Measurements from ENCODE around the gene KIAA0513. TPM values are rescaled to one million over a fixed set of nuclear protein-coding genes. Genes with fewer than 3 reads are reported as not detected.
A peak's percentile ranks its signal among the peaks of the same experiment; 100 is the strongest.

Gene KIAA0513
- total and polyA plus RNA-seq, 2 of the 13 experiments (the other 11 are each of a cell fraction or from before 2014, with no cell fraction given): 1.8 TPM

DNA sequence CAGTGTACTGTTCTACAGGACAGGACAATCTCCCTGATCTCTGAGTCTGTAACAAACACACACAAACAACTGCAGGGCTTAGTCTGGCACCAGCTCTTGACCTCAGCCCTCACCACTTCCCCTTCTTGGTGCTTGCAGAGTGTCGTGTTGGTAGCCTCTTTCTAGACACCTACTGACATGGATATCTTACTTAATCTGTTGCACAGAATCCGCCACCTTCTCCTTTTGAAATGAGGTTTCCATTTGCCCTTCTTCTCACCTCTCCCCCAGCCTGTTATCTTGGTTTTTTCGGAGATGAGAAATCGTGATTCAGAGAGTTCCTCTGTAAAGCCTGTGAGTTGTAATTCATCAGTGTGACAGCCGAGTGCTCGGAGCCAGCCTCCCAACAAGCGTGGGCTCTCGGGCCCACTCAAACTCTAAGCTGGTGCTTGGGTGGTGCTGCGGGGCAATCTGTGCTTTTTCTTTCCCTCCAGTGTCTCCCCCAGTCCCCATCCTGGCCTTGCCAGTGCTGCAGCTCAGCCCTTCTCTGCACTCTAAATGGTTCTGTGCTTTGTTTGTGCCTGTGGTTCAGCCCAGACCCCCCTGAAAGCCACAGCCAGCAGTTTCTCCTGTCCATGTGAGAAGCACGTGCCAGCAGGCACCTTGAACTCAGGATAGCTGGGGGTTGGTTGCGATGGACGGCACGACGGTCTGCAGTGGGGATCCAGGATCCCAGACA lies 28.1 kb downstream of the KIAA0513 start (continued):
- TF ChIP-seq IRF9 (CRISPR knock-in tag; IDR thresholded peaks at IDR 0.05; ENCODE audit: borderline replicate concordance): peak; percentile 89
- TF ChIP-seq SP5 (CRISPR knock-in tag; IDR thresholded peaks at IDR 0.05; ENCODE audit: borderline replicate concordance, low read depth): no peak
- TF ChIP-seq, protein P1, sequence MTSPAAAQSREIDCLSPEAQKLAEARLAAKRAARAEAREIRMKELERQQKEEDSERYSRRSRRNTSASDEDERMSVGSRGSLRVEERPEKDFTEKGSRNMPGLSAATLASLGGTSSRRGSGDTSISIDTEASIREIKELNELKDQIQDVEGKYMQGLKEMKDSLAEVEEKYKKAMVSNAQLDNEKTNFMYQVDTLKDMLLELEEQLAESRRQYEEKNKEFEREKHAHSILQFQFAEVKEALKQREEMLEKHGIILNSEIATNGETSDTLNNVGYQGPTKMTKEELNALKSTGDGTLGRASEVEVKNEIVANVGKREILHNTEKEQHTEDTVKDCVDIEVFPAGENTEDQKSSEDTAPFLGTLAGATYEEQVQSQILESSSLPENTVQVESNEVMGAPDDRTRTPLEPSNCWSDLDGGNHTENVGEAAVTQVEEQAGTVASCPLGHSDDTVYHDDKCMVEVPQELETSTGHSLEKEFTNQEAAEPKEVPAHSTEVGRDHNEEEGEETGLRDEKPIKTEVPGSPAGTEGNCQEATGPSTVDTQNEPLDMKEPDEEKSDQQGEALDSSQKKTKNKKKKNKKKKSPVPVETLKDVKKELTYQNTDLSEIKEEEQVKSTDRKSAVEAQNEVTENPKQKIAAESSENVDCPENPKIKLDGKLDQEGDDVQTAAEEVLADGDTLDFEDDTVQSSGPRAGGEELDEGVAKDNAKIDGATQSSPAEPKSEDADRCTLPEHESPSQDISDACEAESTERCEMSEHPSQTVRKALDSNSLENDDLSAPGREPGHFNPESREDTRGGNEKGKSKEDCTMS (CRISPR knock-in tag; conservative IDR thresholded peaks at IDR 0.05): no peak
- no peak; the same call in 1 of the 2 replicates for TF ChIP-seq TEF (CRISPR knock-in tag; IDR thresholded peaks at IDR 0.05)
- TF ChIP-seq TCF7 (IDR thresholded peaks at IDR 0.05; ENCODE audit: low read depth): no peak
- TF ChIP-seq FOXM1 (CRISPR knock-in tag; IDR thresholded peaks at IDR 0.05): no peak
- peak; percentile 39 for TF ChIP-seq RXRB (CRISPR knock-in tag; IDR thresholded peaks at IDR 0.05; ENCODE audit: borderline replicate concordance)
- TF ChIP-seq IRF2 (CRISPR knock-in tag; IDR thresholded peaks at IDR 0.05): 0 out of 2 replicates have a peak, but pooled peaks have one; percentile 21
- TF ChIP-seq ZMYM3 (CRISPR knock-in tag; IDR thresholded peaks at IDR 0.05): no peak; the same call in 1 of the 2 replicates
- TF ChIP-seq FLYWCH1 (CRISPR knock-in tag; IDR thresholded peaks at IDR 0.05): 0 out of 2 replicates have a peak, but pooled peaks have one; percentile 35
- no peak for TF ChIP-seq ZNF567 (CRISPR knock-in tag; IDR thresholded peaks at IDR 0.05; ENCODE audit: borderline replicate concordance)
- TF ChIP-seq ZNF24 (IDR thresholded peaks at IDR 0.05): no peak
- TF ChIP-seq ZNF513 (CRISPR knock-in tag; conservative IDR thresholded peaks at IDR 0.05): no peak
- TF ChIP-seq JDP2 (CRISPR knock-in tag; IDR thresholded peaks at IDR 0.05; ENCODE audit: borderline replicate concordance): no peak
- no peak for TF ChIP-seq ZNF780A (CRISPR knock-in tag; IDR thresholded peaks at IDR 0.05)
- TF ChIP-seq MTA1 (CRISPR knock-in tag; IDR thresholded peaks at IDR 0.05; ENCODE audit: borderline replicate concordance): peak; percentile 81; the same call in 1 of the 2 replicates
- TF ChIP-seq HNRNPUL1 (IDR thresholded peaks at IDR 0.05; ENCODE audit: low read depth, low read length): no peak
- no peak for TF ChIP-seq KAT8 (CRISPR knock-in tag; IDR thresholded peaks at IDR 0.05)
- TF ChIP-seq, protein P2, sequence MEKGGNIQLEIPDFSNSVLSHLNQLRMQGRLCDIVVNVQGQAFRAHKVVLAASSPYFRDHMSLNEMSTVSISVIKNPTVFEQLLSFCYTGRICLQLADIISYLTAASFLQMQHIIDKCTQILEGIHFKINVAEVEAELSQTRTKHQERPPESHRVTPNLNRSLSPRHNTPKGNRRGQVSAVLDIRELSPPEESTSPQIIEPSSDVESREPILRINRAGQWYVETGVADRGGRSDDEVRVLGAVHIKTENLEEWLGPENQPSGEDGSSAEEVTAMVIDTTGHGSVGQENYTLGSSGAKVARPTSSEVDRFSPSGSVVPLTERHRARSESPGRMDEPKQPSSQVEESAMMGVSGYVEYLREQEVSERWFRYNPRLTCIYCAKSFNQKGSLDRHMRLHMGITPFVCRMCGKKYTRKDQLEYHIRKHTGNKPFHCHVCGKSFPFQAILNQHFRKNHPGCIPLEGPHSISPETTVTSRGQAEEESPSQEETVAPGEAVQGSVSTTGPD (CRISPR knock-in tag; IDR thresholded peaks at IDR 0.05): no peak
- TF ChIP-seq ETS1 (CRISPR knock-in tag; IDR thresholded peaks at IDR 0.05): peak; percentile 74; the same call in 1 of the 2 replicates
- no peak for TF ChIP-seq PTBP1 (IDR thresholded peaks at IDR 0.05; ENCODE audit: low read depth, low read length, poor library complexity, severe bottlenecking)

Measured in HepG2 (cell line).